HG02885 (cell line): ENCODE results near the gene SAP25.
"Not testable (repeated sequence)": the region's sequence is repeated elsewhere in the genome, so short reads cannot be mapped to it uniquely, and the experiment has no call there.

Source experiments
- ATAC-seq: cut with Tn5 transposase; IDR thresholded peaks from one replicate; pipeline ENCODE4 v1.9.1; 2021; ENCODE audit warnings: mild to moderate bottlenecking; ENCODE audit not compliant: unreplicated experiment, poor library complexity

SAP25 gene

DNA sequence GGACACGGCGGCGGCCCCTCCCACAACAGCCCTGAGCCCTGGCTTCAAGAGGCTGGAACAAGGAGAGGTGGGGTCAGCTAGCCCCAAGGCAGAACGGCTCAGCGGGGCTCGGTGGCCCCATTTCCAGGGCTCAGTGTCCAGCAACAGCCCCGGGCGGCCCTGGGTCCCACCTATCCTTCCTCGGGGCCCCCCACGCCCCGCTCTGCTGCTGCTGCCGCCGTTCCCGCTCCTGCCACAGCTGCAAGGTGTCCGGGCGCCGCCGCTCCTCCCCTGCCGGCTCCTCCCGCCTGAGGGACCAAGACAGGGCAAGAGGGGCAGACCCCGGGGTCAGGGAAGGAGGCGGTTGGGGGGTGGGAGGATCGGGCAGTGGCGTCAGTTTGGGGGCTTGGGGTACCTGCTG, 3.4 kb upstream of the SAP25 start:
- no peak for ATAC-seq

DNA sequence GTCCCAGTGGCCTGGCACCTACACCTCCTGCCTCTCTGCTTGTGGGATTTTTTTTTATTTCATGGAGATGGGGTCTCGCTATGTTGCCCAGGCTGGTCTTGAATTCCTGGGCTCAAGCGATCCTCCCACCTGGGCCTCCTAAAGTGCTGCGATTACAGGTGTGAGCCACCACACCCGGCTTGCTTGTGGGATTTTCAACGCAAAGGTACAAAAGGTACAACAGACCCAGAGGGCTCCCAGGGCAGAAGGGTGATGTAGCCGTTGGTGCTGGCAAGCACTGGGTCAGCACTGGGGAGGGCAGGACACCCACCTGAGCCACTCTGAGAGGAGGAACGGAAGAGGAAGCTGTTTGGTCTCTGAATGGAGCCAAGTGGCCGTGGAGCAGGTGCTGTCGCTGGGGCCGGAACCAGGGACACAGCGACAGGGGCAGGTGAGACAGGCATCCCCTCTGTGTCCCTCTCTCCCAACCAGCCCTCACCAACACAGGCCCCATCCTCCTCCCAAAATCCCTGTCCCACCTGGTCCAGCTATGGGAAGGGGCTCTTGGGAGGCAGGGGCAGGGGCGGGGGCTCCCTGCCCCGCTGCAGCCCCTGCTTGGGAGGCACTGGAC, 2.8 kb upstream of the SAP25 start:
- ATAC-seq = no peak

GRCh38 chr7:100575746-100576383, 2.2 kb upstream of the SAP25 start:
- ATAC-seq = no peak

- no peak for ATAC-seq
Measured at GRCh38 chr7:100575206-100575631, 1.5 kb upstream of the SAP25 start.

GRCh38 chr7:100574362-100575205, 884 bp upstream of the SAP25 start:
- ATAC-seq = no peak

DNA sequence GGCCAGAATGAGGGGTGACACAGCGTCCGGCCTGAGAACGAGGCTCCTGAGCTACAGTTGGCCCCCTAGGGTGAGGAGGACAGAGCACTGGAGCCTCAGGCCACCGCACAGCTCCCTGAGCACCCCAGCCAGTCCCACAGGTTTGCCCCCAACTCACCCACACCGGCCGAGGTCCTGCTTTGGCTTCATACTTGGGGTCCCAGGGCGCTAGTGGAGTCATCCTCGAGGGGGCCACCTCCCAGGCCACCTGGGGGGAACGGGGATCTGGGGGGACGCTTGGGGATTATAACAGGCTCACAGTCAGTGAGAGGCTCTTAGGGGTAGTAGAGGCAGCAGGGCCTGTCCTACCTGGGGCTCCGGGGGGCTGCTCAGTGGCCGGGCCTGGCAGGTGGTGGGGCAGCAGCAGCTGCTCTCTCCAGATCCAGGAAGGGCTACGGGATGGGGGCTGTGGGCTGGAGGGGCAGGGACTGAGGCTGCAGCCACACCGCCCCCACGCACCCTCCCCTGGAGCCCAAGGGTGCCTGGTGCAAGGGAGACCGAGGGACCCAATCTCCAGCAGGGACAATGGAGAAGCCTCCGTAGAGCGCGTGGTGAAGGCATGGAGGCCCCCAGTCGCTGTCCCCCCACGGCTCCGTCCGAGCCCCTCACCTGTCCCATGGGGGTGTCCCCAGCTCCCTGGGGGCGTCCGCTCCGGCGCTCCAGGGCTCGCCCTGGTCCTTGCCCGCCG, 588 bp downstream of the SAP25 start:
- no peak for ATAC-seq

- ATAC-seq = no peak
Measured at GRCh38 chr7:100572281-100572948, 1.3 kb downstream of the SAP25 start.

DNA sequence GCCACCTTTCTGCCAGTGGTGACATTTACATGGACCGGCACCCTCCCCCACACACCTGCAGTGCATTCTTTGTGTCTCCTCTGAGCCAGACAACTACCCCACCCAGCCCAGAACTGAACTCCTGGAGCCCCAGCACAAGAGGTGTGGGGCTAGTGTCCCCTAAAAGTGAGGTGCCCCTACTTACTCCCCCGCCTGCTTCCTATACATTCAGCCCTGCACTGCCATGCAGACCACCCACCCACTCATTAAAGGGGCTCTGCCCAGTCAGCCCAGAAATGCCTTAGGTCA, 1.9 kb downstream of the SAP25 start:
- ATAC-seq = no peak

DNA sequence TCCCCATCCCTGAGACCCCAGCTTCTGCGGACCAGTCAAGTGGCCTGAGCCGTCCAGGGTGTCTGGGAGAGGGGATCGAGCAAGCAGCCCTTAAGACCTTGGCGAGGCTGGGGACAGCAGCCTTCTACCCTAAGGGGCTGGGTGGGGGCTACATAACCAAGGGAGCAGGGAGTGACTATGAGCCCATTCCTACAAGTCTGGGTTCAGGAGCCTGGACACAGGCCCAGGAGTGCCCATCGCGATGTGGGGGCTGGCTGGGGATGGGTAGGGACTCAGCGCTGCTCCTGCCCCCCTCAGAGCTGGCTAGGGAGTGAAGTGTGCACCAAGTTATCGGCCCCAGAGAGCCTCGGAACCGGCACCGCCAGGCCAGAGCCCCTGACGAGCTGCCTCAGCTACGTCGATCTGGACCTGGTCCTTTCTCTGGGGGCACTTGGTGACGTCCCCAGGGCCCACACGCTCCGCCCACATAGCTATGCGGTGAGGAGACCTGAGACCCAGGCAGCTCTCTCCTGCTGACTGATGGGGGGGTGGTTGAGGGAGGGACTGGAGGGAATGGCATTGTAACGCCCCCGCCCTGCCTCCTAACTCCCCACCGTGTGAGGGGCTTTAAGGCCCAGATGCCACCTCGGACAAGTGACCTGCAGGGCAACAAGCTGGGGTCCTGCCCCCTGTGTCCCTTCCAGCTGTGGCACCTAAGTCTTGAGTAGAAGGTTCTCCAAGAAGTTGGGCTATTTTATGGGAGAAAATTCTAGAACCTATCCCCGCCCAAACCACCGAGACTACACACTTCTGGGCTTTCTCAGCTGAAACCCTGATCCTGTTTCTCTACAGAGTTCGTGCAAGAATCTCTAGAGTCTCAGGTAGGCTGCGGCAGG, 2.5 kb downstream of the SAP25 start:
- ATAC-seq = no peak

- ATAC-seq = peak; percentile 53
Measured at GRCh38 chr7:100568896-100569844, 4.5 kb downstream of the SAP25 start.

- ATAC-seq = no peak
Measured at GRCh38 chr7:100568176-100568895, 5.4 kb downstream of the SAP25 start.

GRCh38 chr7:100567751-100568175, 5.9 kb downstream of the SAP25 start:
- ATAC-seq = no peak

DNA sequence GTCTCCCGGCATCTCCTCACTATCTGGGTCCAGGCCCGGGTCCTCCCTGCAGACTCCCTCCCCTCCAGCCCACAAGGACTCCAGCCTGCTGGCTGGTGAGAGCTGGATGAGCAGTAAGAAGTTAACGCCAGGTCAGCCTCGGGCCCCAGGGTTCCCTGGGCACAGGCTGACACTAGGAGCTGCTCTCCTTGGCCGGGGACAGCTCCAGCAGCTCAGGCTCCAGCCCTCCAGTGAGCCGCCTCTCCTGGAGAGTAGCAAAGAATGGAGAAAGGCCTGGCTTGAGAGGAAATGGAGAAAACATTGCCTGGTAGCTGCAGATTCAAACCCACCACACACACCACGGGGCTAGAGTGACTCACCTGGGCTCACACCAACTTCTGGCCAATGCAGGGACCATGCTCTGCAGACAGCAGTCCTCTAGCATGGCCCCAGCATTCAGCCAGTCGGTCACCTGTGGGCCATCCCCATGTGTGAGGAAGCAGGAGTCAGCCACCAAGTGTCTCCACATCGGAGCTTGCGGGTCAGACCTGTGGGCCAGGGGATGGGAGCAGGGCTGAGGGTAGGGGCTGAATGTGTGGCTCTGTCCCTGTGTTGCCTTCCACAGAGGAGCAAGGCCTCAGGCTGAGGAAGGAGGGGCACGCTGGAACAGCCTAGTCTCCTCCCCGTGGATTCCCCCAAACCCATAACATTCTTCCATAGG, 6.5 kb downstream of the SAP25 start:
- ATAC-seq = no peak

- ATAC-seq = no peak
Measured at GRCh38 chr7:100566018-100566531, 7.6 kb downstream of the SAP25 start.

DNA sequence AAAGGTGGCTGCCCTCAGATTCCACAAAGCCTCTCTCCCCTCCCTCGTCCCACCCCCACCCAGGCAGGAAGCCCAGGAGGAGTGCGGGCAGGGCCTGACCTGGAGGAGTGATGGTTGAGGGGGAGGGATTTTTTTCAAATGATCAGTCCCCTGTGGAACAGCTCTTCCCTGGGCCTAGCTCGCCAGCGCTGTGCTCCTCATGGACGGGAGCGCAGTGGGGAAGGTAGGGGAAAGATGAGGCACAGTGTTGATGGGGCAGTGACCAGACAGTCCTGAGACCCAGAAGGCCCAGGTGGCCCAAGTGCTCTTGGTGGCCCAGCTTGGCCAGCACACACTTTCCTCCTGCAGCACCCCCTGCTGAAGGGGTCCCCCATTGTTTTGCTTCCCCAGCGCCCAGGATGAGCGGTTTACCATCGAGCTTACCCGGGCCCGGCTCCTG, 8.5 kb downstream of the SAP25 start:
- ATAC-seq = no peak

DNA sequence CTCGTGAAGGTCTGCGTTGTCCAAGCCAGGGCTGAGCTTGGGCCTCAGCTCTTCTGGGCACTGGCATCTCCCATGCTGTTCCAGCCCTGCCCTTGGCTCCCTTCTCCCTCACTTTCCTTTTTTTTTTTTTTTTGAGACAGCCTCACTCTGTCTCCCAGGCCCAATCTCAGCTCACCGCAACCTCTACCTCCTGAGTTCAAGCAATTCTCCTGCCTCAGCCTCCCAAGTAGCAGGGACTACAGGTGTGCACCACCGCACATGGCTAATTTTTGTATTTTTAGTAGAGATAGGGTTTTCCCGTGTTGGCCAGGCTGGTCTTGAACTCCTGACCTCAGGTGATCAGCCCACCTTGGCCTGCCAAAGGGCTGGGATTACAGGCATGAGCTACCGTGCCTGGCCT, 9.3 kb downstream of the SAP25 start:
- not testable (repeated sequence) for ATAC-seq
